Neural cell (in vitro differentiated cells): ENCODE measurements around the gene SERAC1. TPM values are rescaled to one million over a fixed set of nuclear protein-coding genes. Genes with fewer than 3 reads are reported as not detected.

Experiments used
- H2AFZ ChIP-seq: fragments of 200-600, 300-800 bp; sonication (generic), shearing (Covaris generic); 2 replicates; pipeline ENCODE4 v1.6.0; 2014; ENCODE audit warnings: low read depth, mild to moderate bottlenecking, antibody characterized with exemption, low read length, moderate library complexity
- H3F3A ChIP-seq: fragments of 200-600 bp; shearing (Covaris generic); 2 replicates; pipeline ENCODE4 v1.6.1; 2016; ENCODE audit warnings: mild to moderate bottlenecking, moderate library complexity, mixed read lengths, antibody characterized with exemption, low read length; ENCODE audit not compliant: insufficient read depth, poor library complexity, severe bottlenecking
- H3K27ac ChIP-seq: fragments of 200-600, 300-800 bp; sonication (generic), shearing (Covaris generic); 2 replicates; pipeline ENCODE4 v1.5.1; 2014; ENCODE audit warnings: mild to moderate bottlenecking, low read length, moderate library complexity
- H3K27me3 ChIP-seq: fragments of 300-800, 200-600 bp; sonication (generic), shearing (Covaris generic); 2 replicates; pipeline ENCODE4 v1.6.0; 2014; ENCODE audit warnings: mild to moderate bottlenecking, low read depth, low read length, moderate library complexity; ENCODE audit not compliant: insufficient read depth
- H3K36me3 ChIP-seq: fragments of 300-800, 200-600 bp; sonication (generic), shearing (Covaris generic); 2 replicates; pipeline ENCODE4 v1.5.1; 2014; ENCODE audit warnings: mild to moderate bottlenecking, antibody characterized with exemption, low read length, moderate library complexity; ENCODE audit not compliant: insufficient read depth
- H3K4me2 ChIP-seq: fragments of 300-800, 200-600 bp; sonication (generic), shearing (Covaris generic); 2 replicates; pipeline ENCODE4 v1.6.0; 2014; ENCODE audit warnings: mild to moderate bottlenecking, low read length
- H3K4me3 ChIP-seq: fragments of 300-800, 200-600 bp; sonication (generic), shearing (Covaris generic); 2 replicates; pipeline ENCODE4 v1.5.1; 2014; ENCODE audit warnings: mild to moderate bottlenecking, low read length, moderate library complexity
- H3K79me2 ChIP-seq: fragments of 200-600 bp; shearing (Covaris generic); replicated peaks from 2 replicates; pipeline ENCODE4 v1.6.0; 2014; ENCODE audit warnings: mild to moderate bottlenecking, low read length, moderate library complexity; ENCODE audit not compliant: insufficient read depth
- H3K9ac ChIP-seq: fragments of 300-800, 200-600 bp; sonication (generic), shearing (Covaris generic); 2 replicates; pipeline ENCODE4 v1.6.1; 2016; ENCODE audit warnings: mild to moderate bottlenecking, low read length, mixed read lengths
- H3K9me2 ChIP-seq: fragments of 200-600 bp; shearing (Covaris generic); 2 replicates; pipeline ENCODE4 v1.6.1; 2016; ENCODE audit warnings: mild to moderate bottlenecking, low read length, mixed read lengths; ENCODE audit not compliant: insufficient read depth
- H3K9me3 ChIP-seq: fragments of 200-600, 300-800 bp; sonication (generic), shearing (Covaris generic); 2 replicates; pipeline ENCODE4 v1.6.1; 2016; ENCODE audit warnings: mild to moderate bottlenecking, mixed run types, low read length, moderate library complexity, mixed read lengths
- H4K20me1 ChIP-seq: fragments of 200-600 bp; shearing (Covaris generic); 2 replicates; pipeline ENCODE4 v1.6.1; 2016; ENCODE audit warnings: mild to moderate bottlenecking, mixed run types; ENCODE audit not compliant: insufficient read depth
- CTCF ChIP-seq: fragments of 450-650 bp; IDR thresholded peaks from 2 replicates; pipeline ENCODE4 v1.5.1; 2014; ENCODE audit warnings: antibody characterized with exemption, mild to moderate bottlenecking, moderate library complexity; ENCODE audit not compliant: poor library complexity, severe bottlenecking
- EP300 ChIP-seq: fragments of 450-650 bp; conservative IDR thresholded peaks from 2 replicates; pipeline ENCODE4 v1.6.1; 2014; ENCODE audit warnings: antibody characterized with exemption, mild to moderate bottlenecking, moderate library complexity; ENCODE audit not compliant: poor library complexity, severe bottlenecking
- EZH2 ChIP-seq: fragments of 200-600, 300-800 bp; shearing (Covaris generic), sonication (generic); IDR thresholded peaks from 2 replicates; pipeline ENCODE4 v1.6.1; 2014; ENCODE audit warnings: antibody characterized with exemption, low read length, borderline replicate concordance, mild to moderate bottlenecking; ENCODE audit not compliant: insufficient read depth, poor library complexity, severe bottlenecking
- MXI1 ChIP-seq: fragments of 450-650 bp; conservative IDR thresholded peaks from 2 replicates; pipeline ENCODE4 v1.6.1; 2014; ENCODE audit warnings: antibody characterized with exemption, mild to moderate bottlenecking; ENCODE audit not compliant: poor library complexity, severe bottlenecking
- POLR2AphosphoS5 ChIP-seq: IDR thresholded peaks from 2 replicates; pipeline ENCODE4 v1.6.1; 2012
- RAD21 ChIP-seq: fragments of 450-650 bp; conservative IDR thresholded peaks from 2 replicates; pipeline ENCODE4 v1.6.1; 2014; ENCODE audit warnings: antibody characterized with exemption, mild to moderate bottlenecking, moderate library complexity
- SMC3 ChIP-seq: fragments of 450-650 bp; conservative IDR thresholded peaks from 2 replicates; pipeline ENCODE4 v1.6.1; 2014; ENCODE audit warnings: antibody characterized with exemption, mild to moderate bottlenecking, moderate library complexity; ENCODE audit not compliant: poor library complexity
- TAF1 ChIP-seq: IDR thresholded peaks from 2 replicates; pipeline ENCODE4 v1.6.1; 2012; ENCODE audit warnings: low read depth
- polyA plus RNA-seq: library from polyadenylated mRNA; depleted of rRNA; stranded (reverse); fragments of >200 nt; gene quantifications from 2 replicates; pipeline ENCODE4 v1.2.3, GENCODE V29; 2014
- TF ChIP-seq, protein P1 (sequence below): IDR thresholded peaks from 2 replicates; pipeline ENCODE4 v1.6.1; 2012; ENCODE audit warnings: borderline replicate concordance

Gene SERAC1
- polyA plus RNA-seq, 1 donor from 2014 or later = 22.2 TPM

DNA sequence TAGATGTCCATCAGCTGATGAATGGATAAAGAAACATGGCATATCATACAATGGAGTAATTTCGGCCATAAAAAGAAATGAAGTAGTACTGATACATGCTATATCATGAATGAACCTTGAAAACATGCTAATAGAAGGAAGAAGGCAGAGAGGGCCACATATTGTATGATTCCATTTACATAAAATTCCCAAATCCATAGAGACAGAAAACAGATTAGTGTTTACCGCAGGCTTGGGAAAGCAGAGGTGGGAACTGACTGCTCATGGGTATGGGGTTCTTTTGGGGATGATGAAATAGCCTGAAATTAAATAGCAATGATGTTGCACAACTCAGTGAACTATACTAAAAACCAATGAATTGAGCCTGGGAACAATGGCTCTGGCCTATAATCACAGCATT, 58.3 kb downstream of the SERAC1 start:
- H3F3A ChIP-seq = no peaks in the 10 kb centered on the region
- TF ChIP-seq EP300 (no peak), RAD21 (no peak), POLR2AphosphoS5 (no peak), SMC3 (no peak), CTCF (no peak), EZH2 (no peak), MXI1 (no peak), TAF1 (no peak)
- TF ChIP-seq, protein P1, sequence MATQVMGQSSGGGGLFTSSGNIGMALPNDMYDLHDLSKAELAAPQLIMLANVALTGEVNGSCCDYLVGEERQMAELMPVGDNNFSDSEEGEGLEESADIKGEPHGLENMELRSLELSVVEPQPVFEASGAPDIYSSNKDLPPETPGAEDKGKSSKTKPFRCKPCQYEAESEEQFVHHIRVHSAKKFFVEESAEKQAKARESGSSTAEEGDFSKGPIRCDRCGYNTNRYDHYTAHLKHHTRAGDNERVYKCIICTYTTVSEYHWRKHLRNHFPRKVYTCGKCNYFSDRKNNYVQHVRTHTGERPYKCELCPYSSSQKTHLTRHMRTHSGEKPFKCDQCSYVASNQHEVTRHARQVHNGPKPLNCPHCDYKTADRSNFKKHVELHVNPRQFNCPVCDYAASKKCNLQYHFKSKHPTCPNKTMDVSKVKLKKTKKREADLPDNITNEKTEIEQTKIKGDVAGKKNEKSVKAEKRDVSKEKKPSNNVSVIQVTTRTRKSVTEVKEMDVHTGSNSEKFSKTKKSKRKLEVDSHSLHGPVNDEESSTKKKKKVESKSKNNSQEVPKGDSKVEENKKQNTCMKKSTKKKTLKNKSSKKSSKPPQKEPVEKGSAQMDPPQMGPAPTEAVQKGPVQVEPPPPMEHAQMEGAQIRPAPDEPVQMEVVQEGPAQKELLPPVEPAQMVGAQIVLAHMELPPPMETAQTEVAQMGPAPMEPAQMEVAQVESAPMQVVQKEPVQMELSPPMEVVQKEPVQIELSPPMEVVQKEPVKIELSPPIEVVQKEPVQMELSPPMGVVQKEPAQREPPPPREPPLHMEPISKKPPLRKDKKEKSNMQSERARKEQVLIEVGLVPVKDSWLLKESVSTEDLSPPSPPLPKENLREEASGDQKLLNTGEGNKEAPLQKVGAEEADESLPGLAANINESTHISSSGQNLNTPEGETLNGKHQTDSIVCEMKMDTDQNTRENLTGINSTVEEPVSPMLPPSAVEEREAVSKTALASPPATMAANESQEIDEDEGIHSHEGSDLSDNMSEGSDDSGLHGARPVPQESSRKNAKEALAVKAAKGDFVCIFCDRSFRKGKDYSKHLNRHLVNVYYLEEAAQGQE = no peak
- no peaks in the 10 kb centered on the region for H4K20me1 ChIP-seq
- peaks cover 7% of the 10 kb centered on the region for H3K36me3 ChIP-seq
- H2AFZ ChIP-seq = no peak overlapping the region
- no peak overlapping the region for H3K9ac ChIP-seq
- no peak overlapping the region for H3K27ac ChIP-seq
- H3K4me2 ChIP-seq = no peak overlapping the region
- H3K4me3 ChIP-seq = no peak overlapping the region
- no peaks in the 10 kb centered on the region for H3K27me3 ChIP-seq
- H3K9me2 ChIP-seq = no peaks in the 10 kb centered on the region
- H3K9me3 ChIP-seq = no peaks in the 10 kb centered on the region
- no peaks in the 10 kb centered on the region for H3K79me2 ChIP-seq

DNA sequence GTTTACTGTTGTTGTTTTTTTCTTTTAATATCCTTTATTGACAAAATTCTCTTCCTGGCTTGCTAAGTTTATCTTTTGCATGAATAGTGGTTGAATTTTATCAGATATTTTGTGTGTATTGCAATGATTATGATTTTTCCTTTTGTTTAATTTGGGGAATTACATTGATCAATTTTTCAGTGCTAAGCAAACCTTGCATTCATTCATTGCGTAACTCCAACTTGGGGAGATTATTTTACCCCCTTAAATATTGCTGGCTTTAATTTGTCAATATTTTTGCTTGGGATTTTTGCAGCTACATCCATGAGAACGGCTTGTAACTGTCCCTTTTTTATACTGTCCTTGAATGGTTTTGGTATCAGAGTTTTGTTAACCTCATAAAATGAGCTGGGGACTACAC, 63.4 kb downstream of the SERAC1 start:
- Histone ChIP-seq H3K36me3 (peaks cover 3% of the 10 kb centered on the region), H3K9me3 (no peaks in the 10 kb centered on the region), H3K9me2 (no peaks in the 10 kb centered on the region), H3K4me2 (no peak overlapping the region), H3K9ac (no peak overlapping the region), H2AFZ (no peak overlapping the region), H3K79me2 (no peaks in the 10 kb centered on the region), H3K4me3 (no peak overlapping the region), H4K20me1 (no peaks in the 10 kb centered on the region), H3F3A (no peaks in the 10 kb centered on the region), H3K27ac (no peak overlapping the region), H3K27me3 (no peaks in the 10 kb centered on the region)
- no peak for TF ChIP-seq CTCF
- TF ChIP-seq MXI1 = no peak
- no peak for TF ChIP-seq EZH2
- TF ChIP-seq SMC3 = no peak
- TF ChIP-seq RAD21 = no peak
- TF ChIP-seq, protein P1 = no peak
- TF ChIP-seq EP300 = no peak
- TF ChIP-seq TAF1 = no peak
- TF ChIP-seq POLR2AphosphoS5 = no peak
